BJ (cell line): ENCODE data around the gene ITPKB. TPM values are rescaled to one million over a fixed set of nuclear protein-coding genes. Genes with fewer than 3 reads are reported as not detected.

Source experiments
- CTCF ChIA-PET: fragments of 350-600 bp; formaldehyde crosslinking; extraction: SDS; loops from one replicate; lab custom pipeline; 2021; ENCODE audit warnings: antibody characterized with exemption, inconsistent platforms; lab: Yijun Ruan, JAX
- POLR2A ChIA-PET: fragments of 300-600 bp; sonication (Branson Sonifier 250); formaldehyde crosslinking; extraction: SDS; loops from one replicate; lab custom pipeline; 2021; ENCODE audit warnings: antibody characterized with exemption; lab: Charles Lee
- DNase-seq: peaks from one replicate; pipeline ENCODE4 v3.0.0-alpha.2; 2011; ENCODE audit warnings: low read depth
- H3K27me3 ChIP-seq: 2 replicates; pipeline ENCODE4 v1.6.0; 2011; ENCODE audit warnings: low read length; ENCODE audit not compliant: control insufficient read depth, insufficient read depth
- H3K36me3 ChIP-seq: 2 replicates; pipeline ENCODE4 v1.5.1; 2011; ENCODE audit warnings: low read length; ENCODE audit not compliant: control insufficient read depth, insufficient read depth
- H3K4me3 ChIP-seq: 2 replicates; pipeline ENCODE4 v1.5.1; 2011; ENCODE audit warnings: low read depth, mild to moderate bottlenecking, control low read depth, low read length
- CTCF ChIP-seq: IDR thresholded peaks from 2 replicates; pipeline ENCODE4 v1.5.1; 2011; ENCODE audit warnings: low read depth, mild to moderate bottlenecking, control low read depth, inconsistent platforms, low read length, moderate library complexity; ENCODE audit not compliant: insufficient read depth
- polyA plus RNA-seq: library from polyadenylated mRNA; depleted of rRNA; stranded (reverse); fragments of >200 nt; gene quantifications from 2 replicates; pipeline ENCODE4 v1.2.3, GENCODE V29; 2011

Gene ITPKB
- polyA plus RNA-seq, 1 experiment = 1.4 TPM

GRCh38 chr1:226692823-226693222, 46.3 kb downstream of the ITPKB start:
- Histone ChIP-seq H3K36me3 (no peaks in the 10 kb centered on the region), H3K4me3 (no peak overlapping the region), H3K27me3 (0 out of 2 replicates have a peak, but pooled peaks cover 1% of the 10 kb centered on the region)
- no peak for DNase-seq
- no peak for TF ChIP-seq CTCF
- ChIA-PET POLR2A (no interaction called here), CTCF (interaction anchor here (0.6 to 1.5 kb wide), 3 partner anchors 8 to 76 kb away, joined by 3 to 4 read pairs (median 3); no protein-coding TSS in a partner anchor)

- CTCF ChIA-PET = interaction anchor here (0.6 to 1.5 kb wide), 2 partner anchors 66 to 76 kb away, joined by 3 to 4 read pairs; no protein-coding TSS in a partner anchor
- TF ChIP-seq CTCF = no peak
- DNase-seq = no peak
- no peaks in the 10 kb centered on the region for H3K36me3 ChIP-seq
- POLR2A ChIA-PET = no interaction called here
- H3K4me3 ChIP-seq = no peak overlapping the region
- H3K27me3 ChIP-seq = 0 out of 2 replicates have a peak, but pooled peaks cover 1% of the 10 kb centered on the region
These were observed 46.9 kb downstream of the ITPKB start for GRCh38 chr1:226692051-226692792.

DNA sequence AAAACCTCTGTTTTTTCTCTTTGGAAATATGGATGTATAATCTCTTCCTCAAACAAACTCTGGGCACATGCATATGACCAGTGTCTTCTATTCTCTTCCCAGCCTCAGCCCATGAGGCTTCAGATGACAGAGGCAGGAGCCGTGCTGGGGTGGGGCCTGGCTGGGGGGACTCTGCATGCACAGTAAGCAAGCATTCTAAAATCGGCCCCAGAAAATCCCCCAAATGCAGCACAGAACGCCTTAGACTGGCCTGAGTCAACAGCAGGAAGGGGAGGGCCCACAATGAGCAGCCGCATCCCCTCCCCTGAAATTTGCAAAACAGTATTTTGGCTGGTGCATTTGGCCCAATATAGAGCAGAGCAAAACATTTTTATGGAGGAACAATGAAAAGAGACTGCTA, 47.8 kb downstream of the ITPKB start:
- H3K36me3 ChIP-seq = no peaks in the 10 kb centered on the region
- POLR2A ChIA-PET = no interaction called here
- CTCF ChIA-PET = no interaction called here
- no peak for TF ChIP-seq CTCF
- DNase-seq = no peak
- no peak overlapping the region for H3K4me3 ChIP-seq
- H3K27me3 ChIP-seq = 0 out of 2 replicates have a peak, but pooled peaks cover 1% of the 10 kb centered on the region

- no peak overlapping the region for H3K4me3 ChIP-seq
- H3K27me3 ChIP-seq = 0 out of 2 replicates have a peak, but pooled peaks cover 1% of the 10 kb centered on the region
- no peak for DNase-seq
- TF ChIP-seq CTCF = no peak
- ChIA-PET CTCF (no interaction called here), POLR2A (no interaction called here)
- H3K36me3 ChIP-seq = no peaks in the 10 kb centered on the region
These were observed 48.6 kb downstream of the ITPKB start for GRCh38 chr1:226690460-226690982.

- ChIA-PET POLR2A (interaction anchor here (1.0 kb wide), 1 partner anchor 12 kb away, joined by 4 read pairs; no protein-coding TSS in a partner anchor), CTCF (interaction anchor here (0.6 to 1.4 kb wide), 2 partner anchors 11 to 16 kb away, joined by 3 to 4 read pairs; no protein-coding TSS in a partner anchor)
- no peak for DNase-seq
- no peak overlapping the region for H3K4me3 ChIP-seq
- no peaks in the 10 kb centered on the region for H3K36me3 ChIP-seq
- H3K27me3 ChIP-seq = peaks cover 1% of the 10 kb centered on the region; the same call in 1 of the 2 replicates
- no peak for TF ChIP-seq CTCF
These were observed 50.3 kb downstream of the ITPKB start for GRCh38 chr1:226688808-226689207.
